Endothelial cell of umbilical vein (primary cell): Measurements from ENCODE around the gene DLX1. TPM values are rescaled to one million over a fixed set of nuclear protein-coding genes. Genes with fewer than 3 reads are reported as not detected.
"Not testable (repeated sequence)": the region's sequence is repeated elsewhere in the genome, so short reads cannot be mapped to it uniquely, and the experiment has no call there.

Experiments
- BruUV-seq: library from RNA; stranded (reverse); fragments of 400-500 nt; replicated peaks from 2 replicates; lab custom pipeline; 2021; lab: Mats Ljungman, UMichigan
- CTCF ChIA-PET: fragments of 300-600, 350-600 bp; sonication (Branson Sonifier 250); formaldehyde crosslinking; loops from one replicate; lab custom pipeline; 2021; ENCODE audit warnings: antibody characterized with exemption, inconsistent platforms; lab: Charles Lee
- POLR2A ChIA-PET: fragments of 300-600, 350-600 bp; sonication (Branson Sonifier 250); formaldehyde crosslinking; loops from one replicate; lab custom pipeline; 2021; ENCODE audit warnings: antibody characterized with exemption, inconsistent platforms; lab: Charles Lee
- DNase-seq: peaks from one replicate; pipeline ENCODE4 v3.0.0-alpha.2; 2011; ENCODE audit warnings: low read depth, low spot score
- FAIRE-seq: peaks from 2 replicates; lab custom pipeline; 2011; peaks lifted over from hg19 to GRCh38; lab: Jason Lieb, UNC
- H2AFZ ChIP-seq: 2 replicates; pipeline ENCODE4 v1.6.0; 2012; ENCODE audit warnings: low read depth, low read length, control low read depth, inconsistent platforms
- H3K27ac ChIP-seq: 2 replicates; pipeline ENCODE4 v1.5.1; 2011; ENCODE audit warnings: low read depth, mild to moderate bottlenecking, control low read depth, low read length, moderate library complexity; ENCODE audit not compliant: insufficient read depth
- H3K27me3 ChIP-seq, 2 experiments: 2 replicates each; pipeline versions ENCODE4 v1.6.0 to v1.6.1; 2011; ENCODE audit warnings: low read length in 2 of 2, mixed read lengths in 1 of 2; ENCODE audit not compliant: control insufficient read depth in 2 of 2, insufficient read depth in 2 of 2
- H3K36me3 ChIP-seq, 2 experiments: 2 replicates in 1 of 2; 3 replicates in 1 of 2; pipeline ENCODE4 v1.5.1; 2011; ENCODE audit warnings: low read length in 2 of 2, mild to moderate bottlenecking in 1 of 2, moderate library complexity in 1 of 2; ENCODE audit not compliant: control insufficient read depth in 2 of 2, insufficient read depth in 2 of 2; ENCODE audit errors: extremely low read depth in 1 of 2
- H3K4me1 ChIP-seq: 3 replicates; pipeline ENCODE4 v1.5.1; 2011; ENCODE audit warnings: mild to moderate bottlenecking, low read length; ENCODE audit not compliant: control insufficient read depth, insufficient read depth; ENCODE audit errors: extremely low read depth
- H3K4me2 ChIP-seq: 2 replicates; pipeline ENCODE4 v1.6.1; 2011; ENCODE audit warnings: low read length, control low read depth, mixed read lengths; ENCODE audit not compliant: insufficient read depth
- H3K4me3 ChIP-seq, 3 experiments: fragments of 200-600 bp in 1 of 3; sonication (generic), shearing (Covaris generic) in 1 of 3; replicated peaks in 1 of 3; 2 replicates each; pipeline ENCODE4 v1.5.1; 2011 to 2016; ENCODE audit warnings: control low read depth in 3 of 3, low read length in 3 of 3, mild to moderate bottlenecking in 2 of 3, inconsistent platforms in 1 of 3, low read depth in 1 of 3, moderate library complexity in 1 of 3; ENCODE audit not compliant: insufficient read depth in 1 of 3
- H3K79me2 ChIP-seq: 2 replicates; pipeline ENCODE4 v1.6.0; 2012; ENCODE audit warnings: low read length, inconsistent platforms; ENCODE audit not compliant: control insufficient read depth, insufficient read depth
- H3K9ac ChIP-seq: replicated peaks from 2 replicates; pipeline ENCODE3; 2011; ENCODE audit warnings: low read length, control low read depth; ENCODE audit not compliant: insufficient read depth; ENCODE audit errors: extremely low read depth
- H3K9me1 ChIP-seq: replicated peaks from 3 replicates; pipeline ENCODE4 v1.6.0; 2011; ENCODE audit warnings: mild to moderate bottlenecking, low read length; ENCODE audit not compliant: control insufficient read depth, insufficient read depth; ENCODE audit errors: extremely low read depth
- H3K9me3 ChIP-seq: replicated peaks from 2 replicates; pipeline ENCODE4 v1.5.1; 2012; ENCODE audit warnings: low read length, inconsistent platforms; ENCODE audit not compliant: control insufficient read depth, insufficient read depth
- H4K20me1 ChIP-seq: replicated peaks from 2 replicates; pipeline ENCODE3; 2011; ENCODE audit warnings: mild to moderate bottlenecking, low read length; ENCODE audit not compliant: control insufficient read depth, insufficient read depth; ENCODE audit errors: extremely low read depth
- CTCF ChIP-seq, 2 donors: IDR thresholded peaks; 1 replicate in 1 of 2; 2 replicates in 1 of 2; pipeline ENCODE4 v1.5.1; 2011; ENCODE audit warnings: low read length in 2 of 2, mild to moderate bottlenecking in 2 of 2, moderate library complexity in 2 of 2, control low read depth in 1 of 2, inconsistent platforms in 1 of 2, low read depth in 1 of 2; ENCODE audit not compliant: insufficient read depth in 1 of 2; ENCODE audit errors: extremely low read depth in 1 of 2
- EZH2 ChIP-seq: IDR thresholded peaks from 2 replicates; pipeline ENCODE4 v1.6.1; 2012; ENCODE audit warnings: borderline replicate concordance, low read depth, mild to moderate bottlenecking, moderate library complexity, low read length, inconsistent platforms; ENCODE audit not compliant: severe bottlenecking
- FOS ChIP-seq: IDR thresholded peaks from 2 replicates; pipeline ENCODE4 v1.6.1; 2011; ENCODE audit warnings: mild to moderate bottlenecking, low read length, moderate library complexity, borderline replicate concordance; ENCODE audit not compliant: insufficient read depth
- GATA2 ChIP-seq: IDR thresholded peaks from 2 replicates; pipeline ENCODE4 v1.7.0; 2011; ENCODE audit warnings: low read depth, mild to moderate bottlenecking, moderate library complexity, mixed read lengths, low read length; ENCODE audit not compliant: insufficient read length, insufficient read depth
- JUN ChIP-seq: IDR thresholded peaks from 2 replicates; pipeline ENCODE4 v1.6.1; 2011; ENCODE audit warnings: borderline replicate concordance, low read depth; ENCODE audit not compliant: insufficient read length, insufficient read depth
- MAX ChIP-seq: IDR thresholded peaks from 2 replicates; pipeline ENCODE4 v1.6.1; 2011; ENCODE audit not compliant: insufficient read depth, insufficient read length
- MYC ChIP-seq: IDR thresholded peaks from one replicate; pipeline ENCODE4 v1.6.1; 2011; ENCODE audit warnings: mild to moderate bottlenecking, low read depth, low read length
- POLR2A ChIP-seq: IDR thresholded peaks from 2 replicates; pipeline ENCODE4 v1.6.1; 2012; ENCODE audit warnings: low read depth, mild to moderate bottlenecking, control low read depth, low read length
- POLR2AphosphoS5 ChIP-seq: IDR thresholded peaks from 2 replicates; pipeline ENCODE4 v1.6.1; 2012; ENCODE audit warnings: low read depth, mild to moderate bottlenecking, control low read depth, low read length, moderate library complexity; ENCODE audit not compliant: insufficient read depth
- dilution Hi-C: fragments of 300-500 bp; cut with MboI; formaldehyde crosslinking; loops from one replicate; pipeline ENCODE4 v1.15.0; 2019; ENCODE audit warnings: low sequenced_read_pairs; ENCODE audit not compliant: extremely low pct_ligation_motif_present
- intact Hi-C: fragments of 100-400 bp; cut with micrococcal nuclease; formaldehyde crosslinking; loops from one replicate; pipeline ENCODE4 v1.10.0; 2022
- polyA plus RNA-seq, 4 experiments: library from polyadenylated mRNA; depleted of rRNA in 3 of 4; stranded (reverse) in 3 of 4; unstranded in 1 of 4; fragments of >200 nt; gene quantifications; 2 replicates each; pipeline versions ENCODE4 v1.2.1 to v1.2.3, GENCODE V29; 2011 to 2012; ENCODE audit warnings: missing spikeins in 1 of 4
- total RNA-seq: library from RNA; stranded (reverse); gene quantifications from 2 replicates; pipeline ENCODE4 v1.2.3, GENCODE V29; 2021

Gene DLX1
- total and polyA plus RNA-seq, 2 donors (not counting 3 experiments of a cell fraction or from before 2014, with no cell fraction given) = 0.12 TPM; not detected in 1

- TF ChIP-seq FOS = no peak
- TF ChIP-seq MYC = no peak
- no peak for TF ChIP-seq GATA2
- TF ChIP-seq JUN = no peak
- no peak for TF ChIP-seq CTCF (IDR thresholded peaks at IDR 0.05; ENCODE audit: extremely low read depth in 1 of 2, insufficient read depth in 1 of 2, low read depth in 1 of 2, low read length in 2 of 2)
- TF ChIP-seq POLR2AphosphoS5 = no peak
- no peak for TF ChIP-seq POLR2A
- TF ChIP-seq MAX = no peak
- no peak for TF ChIP-seq EZH2
- Histone ChIP-seq H2AFZ (no peak overlapping the region), H3K36me3 (no peaks in the 10 kb centered on the region), H3K4me1 (no peaks in the 10 kb centered on the region), H3K4me3 (no peak overlapping the region), H3K9me1 (no peaks in the 10 kb centered on the region), H4K20me1 (no peaks in the 10 kb centered on the region), H3K27ac (no peak overlapping the region), H3K27me3 (no peaks in the 10 kb centered on the region), H3K4me2 (no peak overlapping the region), H3K9ac (no peak overlapping the region), H3K9me3 (no peaks in the 10 kb centered on the region), H3K79me2 (no peaks in the 10 kb centered on the region)
- no peak for FAIRE-seq
- CTCF ChIA-PET = interaction anchor here (0.7 kb wide), 1 partner anchor 25 kb away, joined by 3 read pairs; no protein-coding TSS in a partner anchor
- DNase-seq = no peak
- dilution Hi-C loops (no loop called here), intact Hi-C loops (no loop called here)
- BruUV-seq = no TSS peak
- POLR2A ChIA-PET = no interaction called here
Measured at GRCh38 chr2:172058660-172059059, 26.6 kb upstream of the DLX1 start.

GRCh38 chr2:172060118-172060517 lies 25.2 kb upstream of the DLX1 start:
- not testable (repeated sequence) for BruUV-seq
- CTCF ChIA-PET = interaction anchor here (0.7 to 1.1 kb wide), 2 partner anchors 243 to 300 kb away, joined by 3 read pairs; no protein-coding TSS in a partner anchor

More at GRCh38 chr2:172060118-172060517, 25.2 kb upstream of the DLX1 start:
- H3K36me3 ChIP-seq, H2AFZ ChIP-seq, H3K4me3 ChIP-seq, H3K27ac ChIP-seq, H4K20me1 ChIP-seq, dilution Hi-C loops, FAIRE-seq, H3K27me3 ChIP-seq, H3K4me1 ChIP-seq, DNase-seq, intact Hi-C loops, H3K79me2 ChIP-seq, H3K4me2 ChIP-seq, H3K9me3 ChIP-seq, H3K9me1 ChIP-seq, H3K9ac ChIP-seq: not testable (repeated sequence)
- POLR2A ChIA-PET = interaction anchor here (0.6 kb wide), 1 partner anchor 59 kb away, joined by 3 read pairs; no protein-coding TSS in a partner anchor
